GM13977 (cell line): ENCODE results near the gene RAB14.

ENCODE experiments used
- DNase-seq: peaks from one replicate; pipeline ENCODE4 v3.0.0; 2012; ENCODE audit warnings: low spot score
- in situ Hi-C: fragments of 300-500 bp; cut with MboI; formaldehyde crosslinking; loops from one replicate; pipeline ENCODE4 v1.12.0; 2022; ENCODE audit warnings: low sequenced_read_pairs, low pct_unique_long_range_greater_than_20kb, mixed read lengths, inconsistent platforms; ENCODE audit not compliant: unreplicated experiment
- TF ChIP-seq, protein P1 (sequence below): IDR thresholded peaks from 2 replicates; pipeline ENCODE4 v1.5.1; 2012; ENCODE audit warnings: mild to moderate bottlenecking, control low read depth; ENCODE audit not compliant: insufficient read depth; ENCODE audit errors: extremely low read depth, missing control alignments

RAB14 gene

DNA sequence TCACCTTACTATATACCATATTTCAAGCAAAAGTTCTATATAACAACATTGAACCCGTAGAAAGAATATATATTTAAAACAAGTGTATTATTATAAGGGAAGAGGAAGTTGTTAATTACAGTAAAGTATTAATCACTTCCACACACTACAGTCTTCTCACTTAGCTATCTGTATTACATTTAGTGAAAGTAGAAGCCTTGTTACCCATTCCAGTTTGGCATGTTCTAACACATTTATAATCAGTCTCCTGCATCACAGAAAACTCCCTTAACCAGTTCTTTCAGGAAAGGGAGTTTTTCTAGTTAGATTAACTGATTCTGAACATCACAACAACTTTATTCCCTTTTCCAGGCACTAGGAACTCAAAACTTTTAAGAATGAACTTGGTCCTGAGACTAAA lies 6.9 kb downstream of the RAB14 start:
- DNase-seq, result no peak
- in situ Hi-C loops, result no loop called here
- TF ChIP-seq, protein P1, sequence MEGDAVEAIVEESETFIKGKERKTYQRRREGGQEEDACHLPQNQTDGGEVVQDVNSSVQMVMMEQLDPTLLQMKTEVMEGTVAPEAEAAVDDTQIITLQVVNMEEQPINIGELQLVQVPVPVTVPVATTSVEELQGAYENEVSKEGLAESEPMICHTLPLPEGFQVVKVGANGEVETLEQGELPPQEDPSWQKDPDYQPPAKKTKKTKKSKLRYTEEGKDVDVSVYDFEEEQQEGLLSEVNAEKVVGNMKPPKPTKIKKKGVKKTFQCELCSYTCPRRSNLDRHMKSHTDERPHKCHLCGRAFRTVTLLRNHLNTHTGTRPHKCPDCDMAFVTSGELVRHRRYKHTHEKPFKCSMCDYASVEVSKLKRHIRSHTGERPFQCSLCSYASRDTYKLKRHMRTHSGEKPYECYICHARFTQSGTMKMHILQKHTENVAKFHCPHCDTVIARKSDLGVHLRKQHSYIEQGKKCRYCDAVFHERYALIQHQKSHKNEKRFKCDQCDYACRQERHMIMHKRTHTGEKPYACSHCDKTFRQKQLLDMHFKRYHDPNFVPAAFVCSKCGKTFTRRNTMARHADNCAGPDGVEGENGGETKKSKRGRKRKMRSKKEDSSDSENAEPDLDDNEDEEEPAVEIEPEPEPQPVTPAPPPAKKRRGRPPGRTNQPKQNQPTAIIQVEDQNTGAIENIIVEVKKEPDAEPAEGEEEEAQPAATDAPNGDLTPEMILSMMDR, result no peak

DNA sequence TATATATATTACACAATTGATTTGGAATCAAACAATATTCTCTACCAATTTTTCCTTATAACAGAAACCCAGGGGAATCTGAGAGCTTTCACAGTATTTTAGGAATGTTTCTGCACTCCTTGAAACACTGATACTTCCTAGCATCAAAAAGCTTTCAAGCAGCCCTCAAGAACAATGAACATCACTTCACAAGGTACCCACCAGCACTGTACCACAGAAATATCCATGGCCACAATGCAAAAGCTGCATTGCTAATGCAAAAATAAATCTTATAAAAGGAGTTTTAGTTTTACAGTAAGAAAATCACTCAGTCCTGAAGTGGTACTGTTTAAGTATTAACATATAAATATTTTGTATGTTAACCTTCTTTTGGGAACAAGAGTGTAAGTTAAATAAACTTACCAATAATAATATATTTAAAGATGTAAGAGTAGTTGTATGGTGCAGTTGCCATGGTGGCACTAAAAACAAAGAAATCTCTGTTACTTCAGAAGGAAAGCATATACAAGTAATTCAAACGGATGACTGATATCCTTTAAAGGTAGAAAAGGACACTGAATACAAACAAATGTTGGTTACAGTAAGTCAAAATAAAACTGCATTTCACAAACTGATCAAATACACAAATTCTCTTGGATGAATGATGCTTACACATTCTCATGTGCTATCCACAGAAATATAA lies 8.6 kb downstream of the RAB14 start:
- in situ Hi-C loops, result no loop called here
- TF ChIP-seq, protein P1, result no peak
- no peak for DNase-seq

DNA sequence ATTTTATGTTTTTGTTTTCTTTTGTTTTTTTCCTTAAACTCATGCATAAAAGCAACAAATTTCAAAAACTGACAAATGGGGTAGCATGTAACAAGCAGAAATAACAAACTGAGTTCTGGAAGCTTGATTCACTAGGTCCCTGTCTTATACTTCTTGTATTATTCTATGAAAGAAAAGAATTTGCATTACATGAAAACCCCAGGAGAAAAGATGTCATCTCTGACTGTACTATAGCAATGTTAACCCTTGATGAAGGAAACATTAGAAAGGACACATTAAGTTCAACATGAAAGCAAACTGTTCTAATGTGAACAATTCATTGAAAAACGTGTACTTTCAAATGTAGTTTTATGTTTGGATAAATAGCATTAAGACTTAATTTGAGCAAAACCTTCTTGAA lies 9.2 kb downstream of the RAB14 start:
- TF ChIP-seq, protein P1, result no peak
- DNase-seq, result no peak
- in situ Hi-C loops, result no loop called here

DNA sequence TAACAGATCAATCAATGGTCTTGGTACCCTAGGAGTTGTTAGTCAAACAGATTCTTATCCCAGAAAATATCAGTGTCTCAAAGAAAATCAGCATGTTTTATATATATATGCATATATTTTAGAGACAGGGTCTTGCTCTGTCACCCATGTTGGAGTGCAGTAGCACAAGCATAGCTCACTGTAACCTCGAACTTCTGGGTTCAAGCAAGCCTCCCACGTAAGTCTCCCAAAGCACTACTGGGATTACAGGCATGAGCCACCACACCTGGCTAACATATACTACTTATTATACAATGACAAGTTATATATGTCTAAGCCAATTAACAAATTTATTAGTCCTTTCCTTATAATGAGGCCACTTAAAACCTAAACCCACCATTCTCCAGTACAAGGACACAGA lies 10.4 kb downstream of the RAB14 start:
- DNase-seq, result no peak
- TF ChIP-seq, protein P1, result no peak
- in situ Hi-C loops, result no loop called here

DNA sequence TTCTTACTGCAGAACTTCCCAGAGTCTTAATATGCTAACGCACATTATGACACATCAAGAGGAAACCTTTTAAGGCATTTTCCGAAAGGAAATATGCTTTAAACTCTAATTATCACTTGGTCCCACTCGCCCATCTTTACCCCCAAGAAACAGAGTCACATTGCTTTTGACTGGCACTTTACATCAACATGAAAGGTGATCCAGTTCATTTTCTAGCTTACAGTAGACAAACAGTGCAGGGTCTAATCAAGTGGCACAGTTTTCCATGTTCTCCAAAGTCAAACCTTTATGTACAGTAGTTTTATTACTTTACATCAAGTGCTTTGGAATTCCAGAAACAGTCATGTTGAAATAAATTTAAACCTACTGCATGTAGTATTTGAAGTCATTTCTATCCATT lies 12.0 kb downstream of the RAB14 start:
- TF ChIP-seq, protein P1, result no peak
- DNase-seq, result no peak
- in situ Hi-C loops, result no loop called here

DNA sequence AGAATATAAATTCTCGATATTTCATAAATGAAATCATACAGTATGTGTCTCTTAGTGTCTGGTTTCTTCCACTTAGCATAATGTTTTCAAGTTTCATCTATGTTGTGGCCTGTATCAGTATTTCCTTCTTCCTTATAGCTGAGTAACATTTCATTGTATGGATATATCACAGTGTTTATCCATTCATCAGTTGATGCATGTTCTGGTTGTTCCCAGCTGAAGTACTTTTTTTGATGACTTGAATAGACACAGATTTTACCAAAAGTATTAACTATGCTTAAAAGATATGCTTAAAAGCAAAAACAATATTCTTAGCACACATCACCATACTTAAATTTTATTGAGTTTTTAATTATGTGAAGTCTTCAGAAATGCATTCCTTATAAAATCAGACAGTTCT lies 12.7 kb downstream of the RAB14 start:
- no peak for DNase-seq
- TF ChIP-seq, protein P1, result no peak
- in situ Hi-C loops, result no loop called here
